ENCODE data around the gene TADA1. TPM values are rescaled to one million over a fixed set of nuclear protein-coding genes. Genes with fewer than 3 reads are reported as not detected.
"Not testable (repeated sequence)": the region's sequence is repeated elsewhere in the genome, so short reads cannot be mapped to it uniquely, and the experiment has no call there.

Gene TADA1
- total RNA-seq, 1 donor from 2014 or later: 14.7 TPM

DNA sequence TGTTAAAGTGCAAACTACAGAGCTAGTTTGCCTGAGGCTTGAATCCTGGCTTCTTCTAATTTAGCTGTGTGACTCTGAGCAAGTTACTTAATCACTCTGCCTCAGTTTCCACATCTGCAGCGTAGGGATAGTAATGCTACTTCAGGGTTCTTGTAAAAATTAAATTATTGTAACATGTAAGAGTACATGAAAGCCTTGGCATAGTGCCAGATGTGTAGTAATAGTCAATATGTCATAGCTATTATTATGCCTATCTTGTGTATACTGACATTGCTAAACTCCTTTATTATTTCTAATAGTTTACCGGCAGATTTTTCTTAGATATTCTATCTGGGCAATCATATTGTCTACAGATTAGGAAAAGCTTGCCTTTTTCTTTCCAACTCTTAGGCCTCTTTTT lies 6.8 kb upstream of the TADA1 start:
- FAIRE-seq (no peak), DNase-seq (ENCODE audit: low read depth) (no peak)

GRCh38 chr1:166878173-166878917 lies 2.3 kb upstream of the TADA1 start:
- not testable (repeated sequence) for DNase-seq (ENCODE audit: low read depth); H3K36me3 ChIP-seq (ENCODE audit: control insufficient read depth, insufficient read depth, low read length); FAIRE-seq; H3K4me3 ChIP-seq (ENCODE audit: low read depth, low read length); H3K27me3 ChIP-seq (ENCODE audit: control insufficient read depth, insufficient read depth, low read length)

More for the DNA sequence above, 6.8 kb upstream of the TADA1 start:
- TF ChIP-seq, protein P1, sequence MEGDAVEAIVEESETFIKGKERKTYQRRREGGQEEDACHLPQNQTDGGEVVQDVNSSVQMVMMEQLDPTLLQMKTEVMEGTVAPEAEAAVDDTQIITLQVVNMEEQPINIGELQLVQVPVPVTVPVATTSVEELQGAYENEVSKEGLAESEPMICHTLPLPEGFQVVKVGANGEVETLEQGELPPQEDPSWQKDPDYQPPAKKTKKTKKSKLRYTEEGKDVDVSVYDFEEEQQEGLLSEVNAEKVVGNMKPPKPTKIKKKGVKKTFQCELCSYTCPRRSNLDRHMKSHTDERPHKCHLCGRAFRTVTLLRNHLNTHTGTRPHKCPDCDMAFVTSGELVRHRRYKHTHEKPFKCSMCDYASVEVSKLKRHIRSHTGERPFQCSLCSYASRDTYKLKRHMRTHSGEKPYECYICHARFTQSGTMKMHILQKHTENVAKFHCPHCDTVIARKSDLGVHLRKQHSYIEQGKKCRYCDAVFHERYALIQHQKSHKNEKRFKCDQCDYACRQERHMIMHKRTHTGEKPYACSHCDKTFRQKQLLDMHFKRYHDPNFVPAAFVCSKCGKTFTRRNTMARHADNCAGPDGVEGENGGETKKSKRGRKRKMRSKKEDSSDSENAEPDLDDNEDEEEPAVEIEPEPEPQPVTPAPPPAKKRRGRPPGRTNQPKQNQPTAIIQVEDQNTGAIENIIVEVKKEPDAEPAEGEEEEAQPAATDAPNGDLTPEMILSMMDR (IDR thresholded peaks at IDR 0.05; ENCODE audit: insufficient read depth, low read length, severe bottlenecking): no peak
- peaks cover 7% of the 10 kb centered on the region for H3K27me3 ChIP-seq (ENCODE audit: control insufficient read depth, insufficient read depth, low read length)
- no peak overlapping the region for H3K4me3 ChIP-seq (ENCODE audit: low read depth, low read length)
- H3K36me3 ChIP-seq (ENCODE audit: control insufficient read depth, insufficient read depth, low read length): no peaks in the 10 kb centered on the region

- TF ChIP-seq, protein P1 (IDR thresholded peaks at IDR 0.05; ENCODE audit: insufficient read depth, low read length, severe bottlenecking): peak; percentile 16
- Histone ChIP-seq H3K36me3 (ENCODE audit: control insufficient read depth, insufficient read depth, low read length) (no peaks in the 10 kb centered on the region), H3K27me3 (ENCODE audit: control insufficient read depth, insufficient read depth, low read length) (no peaks in the 10 kb centered on the region), H3K4me3 (ENCODE audit: low read depth, low read length) (peak overlapping the region; percentile 15)
- DNase-seq (ENCODE audit: low read depth) (no peak), FAIRE-seq (no peak)
Observed at GRCh38 chr1:166876540-166876838, 425 bp upstream of the TADA1 start.

DNA sequence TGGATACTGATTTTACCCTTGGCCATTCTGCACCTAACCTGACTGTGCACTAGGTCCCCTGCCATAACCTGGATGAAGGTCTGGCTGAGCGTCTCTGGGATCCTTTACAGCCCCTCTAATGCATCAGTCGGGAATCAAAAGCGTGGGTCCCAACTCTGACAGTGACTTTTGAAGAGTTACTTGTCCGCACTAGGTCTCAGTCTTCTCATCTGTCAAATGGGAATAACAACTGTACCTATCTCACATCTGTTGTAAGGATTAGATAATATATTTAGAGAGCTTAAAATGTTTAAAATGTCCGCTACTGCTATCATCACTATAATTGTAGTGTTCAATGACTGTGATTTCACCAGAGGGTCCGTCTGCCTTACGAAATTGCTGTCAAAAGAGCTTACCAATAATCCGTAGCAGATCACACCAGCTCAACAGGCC lies 746 bp downstream of the TADA1 start:
- TF ChIP-seq, protein P1 (IDR thresholded peaks at IDR 0.05; ENCODE audit: insufficient read depth, low read length, severe bottlenecking): no peak
- Histone ChIP-seq H3K27me3 (ENCODE audit: control insufficient read depth, insufficient read depth, low read length) (no peaks in the 10 kb centered on the region), H3K4me3 (ENCODE audit: low read depth, low read length) (peak overlapping the region; percentile 80), H3K36me3 (ENCODE audit: control insufficient read depth, insufficient read depth, low read length) (no peaks in the 10 kb centered on the region)
- FAIRE-seq (no peak), DNase-seq (ENCODE audit: low read depth) (no peak)

DNA sequence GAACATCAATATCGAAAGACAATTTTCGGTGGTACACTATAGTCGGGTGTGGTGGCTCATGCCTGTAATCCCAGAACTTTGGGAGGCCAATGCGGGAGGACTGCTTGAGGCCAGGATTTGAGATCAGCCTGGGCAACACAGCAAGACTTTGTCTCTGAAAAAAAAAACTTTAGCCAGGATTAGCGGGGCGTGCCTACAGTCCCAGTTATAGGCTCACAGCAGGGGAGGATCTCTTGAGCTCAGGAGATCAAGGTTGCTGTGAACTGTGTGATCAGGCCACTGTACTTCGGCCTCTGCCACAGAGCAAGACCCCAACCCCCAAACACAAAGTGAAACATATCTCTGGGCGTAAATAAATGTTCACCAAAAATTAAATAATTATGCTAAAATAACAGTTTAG lies 1.6 kb downstream of the TADA1 start:
- Histone ChIP-seq H3K4me3 (ENCODE audit: low read depth, low read length) (no peak overlapping the region), H3K27me3 (ENCODE audit: control insufficient read depth, insufficient read depth, low read length) (no peaks in the 10 kb centered on the region), H3K36me3 (ENCODE audit: control insufficient read depth, insufficient read depth, low read length) (no peaks in the 10 kb centered on the region)
- TF ChIP-seq, protein P1 (IDR thresholded peaks at IDR 0.05; ENCODE audit: insufficient read depth, low read length, severe bottlenecking): no peak
- no peak for FAIRE-seq
- no peak for DNase-seq (ENCODE audit: low read depth)

DNA sequence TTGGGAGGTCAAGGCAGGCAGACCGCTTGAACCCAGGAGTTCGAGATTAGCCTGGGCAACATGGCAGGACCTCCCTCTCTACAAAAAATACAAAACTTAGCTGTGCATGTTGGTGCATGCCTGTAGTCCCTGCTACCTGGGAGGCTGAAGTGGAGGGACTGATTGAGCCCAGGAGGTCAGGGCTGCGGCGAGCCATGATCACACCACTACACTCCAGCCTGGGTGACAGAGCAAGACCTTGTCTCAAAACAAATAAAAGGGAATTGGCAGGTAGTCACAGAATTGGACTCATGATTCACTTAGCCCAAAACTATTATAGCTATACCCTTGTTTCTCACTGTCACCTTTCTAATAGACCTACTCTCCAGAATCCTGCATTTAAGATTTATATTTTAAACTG lies 5.5 kb downstream of the TADA1 start:
- no peaks in the 10 kb centered on the region for H3K27me3 ChIP-seq (ENCODE audit: control insufficient read depth, insufficient read depth, low read length)
- FAIRE-seq: no peak
- H3K36me3 ChIP-seq (ENCODE audit: control insufficient read depth, insufficient read depth, low read length): peaks cover 7% of the 10 kb centered on the region
- H3K4me3 ChIP-seq (ENCODE audit: low read depth, low read length): no peak overlapping the region
- TF ChIP-seq, protein P1 (IDR thresholded peaks at IDR 0.05; ENCODE audit: insufficient read depth, low read length, severe bottlenecking): no peak
- DNase-seq (ENCODE audit: low read depth): no peak

All from bronchial epithelial cell (primary cell).